HepG2 (cell line): ENCODE measurements around the gene FNDC4. TPM values are rescaled to one million over a fixed set of nuclear protein-coding genes. Genes with fewer than 3 reads are reported as not detected.

ENCODE experiments used
- ATAC-seq: fragments of 200-7000 bp; cut with Tn5 transposase; 3 replicates; pipeline ENCODE4 v1.9.1; 2020; ENCODE audit warnings: mild to moderate bottlenecking, moderate library complexity
- BruUV-seq: library from RNA; stranded (reverse); fragments of 400-500 nt; replicated peaks from 2 replicates; lab custom pipeline; 2021; lab: Mats Ljungman, UMichigan
- CTCF ChIA-PET: fragments of 300-600 bp; formaldehyde crosslinking; extraction: SDS; loops from one replicate; lab custom pipeline; 2021; ENCODE audit warnings: low total read pairs, inconsistent platforms, low intra/inter-chr PET ratio; lab: Yijun Ruan, JAX
- POLR2A ChIA-PET: fragments of 350-600 bp; sonication (Branson Sonifier 250); formaldehyde crosslinking; loops from one replicate; lab custom pipeline; 2020; ENCODE audit warnings: antibody characterized with exemption, inconsistent platforms; lab: Yijun Ruan, JAX
- DNase-seq: peaks from one replicate; pipeline ENCODE4 v3.0.0-alpha.2; 2015; ENCODE audit warnings: low spot score
- FAIRE-seq: peaks from 3 replicates; lab custom pipeline; 2011; peaks lifted over from hg19 to GRCh38; lab: Jason Lieb, UNC
- H2AFZ ChIP-seq: one replicate; pipeline ENCODE4 v1.6.1; 2011; ENCODE audit warnings: low read length, inconsistent platforms
- H3K27ac ChIP-seq: fragments of 300-600 bp; 3 replicates; pipeline ENCODE4 v1.8.0; 2011; ENCODE audit warnings: mixed run types, mild to moderate bottlenecking, mixed read lengths, low read length, inconsistent platforms; ENCODE audit not compliant: insufficient read depth; ENCODE audit errors: extremely low read length
- H3K27me3 ChIP-seq, 2 experiments: fragments of 200-600 bp in 1 of 2; 2 replicates in 1 of 2; 3 replicates in 1 of 2; pipeline versions ENCODE4 v1.6.0 to v1.8.0; 2011; ENCODE audit warnings: low read length in 2 of 2, mild to moderate bottlenecking in 2 of 2, moderate library complexity in 2 of 2, inconsistent platforms in 1 of 2; ENCODE audit not compliant: insufficient read depth in 2 of 2, control insufficient read depth in 1 of 2
- H3K36me3 ChIP-seq, 2 experiments: fragments of 200-600 bp in 1 of 2; replicated peaks in 1 of 2; 2 replicates in 1 of 2; 3 replicates in 1 of 2; pipeline versions ENCODE4 v1.5.1 to v1.8.0; 2011; ENCODE audit warnings: low read length in 2 of 2, inconsistent platforms in 1 of 2; ENCODE audit not compliant: insufficient read depth in 2 of 2, control insufficient read depth in 1 of 2
- H3K4me1 ChIP-seq: 2 replicates; pipeline ENCODE4 v1.5.1; 2012; ENCODE audit warnings: low read length, inconsistent platforms; ENCODE audit not compliant: insufficient read depth
- H3K4me2 ChIP-seq: 2 replicates; pipeline ENCODE4 v1.6.0; 2011; ENCODE audit warnings: low read depth, low read length, inconsistent platforms
- H3K4me3 ChIP-seq, 3 experiments: fragments of 200-600 bp in 1 of 3; sonication (generic), shearing (Covaris generic) in 1 of 3; replicated peaks in 1 of 3; 2 replicates each; pipeline ENCODE4 v1.5.1; 2011 to 2016; ENCODE audit warnings: low read length in 3 of 3, inconsistent platforms in 2 of 3, low read depth in 2 of 3, mild to moderate bottlenecking in 2 of 3, control low read depth in 1 of 3, mixed read lengths in 1 of 3; ENCODE audit not compliant: insufficient read depth in 1 of 3
- H3K79me2 ChIP-seq: one replicate; pipeline ENCODE4 v1.6.1; 2011; ENCODE audit warnings: low read length, inconsistent platforms; ENCODE audit not compliant: insufficient read depth
- H3K9ac ChIP-seq: 2 replicates; pipeline ENCODE4 v1.6.0; 2011; ENCODE audit warnings: mild to moderate bottlenecking, low read depth, low read length, inconsistent platforms; ENCODE audit not compliant: insufficient read depth
- H3K9me3 ChIP-seq: 2 replicates; pipeline ENCODE4 v1.5.1; 2012; ENCODE audit warnings: mild to moderate bottlenecking, low read length
- H4K20me1 ChIP-seq: 2 replicates; pipeline ENCODE4 v1.6.0; 2011; ENCODE audit warnings: inconsistent platforms, mild to moderate bottlenecking, low read length, moderate library complexity; ENCODE audit not compliant: insufficient read depth
- CREM ChIP-seq, 2 experiments: sonication (generic) in 1 of 2; formaldehyde crosslinking in 1 of 2; IDR thresholded peaks; 2 replicates each; pipeline versions ENCODE4 v1.4.0 to v1.6.1; 2016 to 2020; ENCODE audit warnings: antibody characterized with exemption in 1 of 2, mild to moderate bottlenecking in 1 of 2, missing genetic modification reagents in 1 of 2
- EP300 ChIP-seq, 3 experiments: sonication (generic) in 1 of 3; formaldehyde crosslinking in 1 of 3; IDR thresholded peaks; 2 replicates each; pipeline versions ENCODE4 v1.5.1 to v1.6.1; 2011 to 2020; ENCODE audit warnings: low read depth in 2 of 3, low read length in 2 of 3, borderline replicate concordance in 1 of 3, improper control_type of control experiment in 1 of 3, mild to moderate bottlenecking in 1 of 3, missing genetic modification reagents in 1 of 3, moderate library complexity in 1 of 3
- FOXC1 ChIP-seq: sonication (generic); formaldehyde crosslinking; IDR thresholded peaks from 2 replicates; pipeline ENCODE4 v1.8.0; 2022; ENCODE audit warnings: mild to moderate bottlenecking, missing genetic modification reagents, borderline replicate concordance
- KLF11 ChIP-seq: IDR thresholded peaks from 2 replicates; pipeline ENCODE4 v1.6.1; 2016; ENCODE audit warnings: missing compliant biosample characterization
- NFE2 ChIP-seq: sonication (generic); formaldehyde crosslinking; IDR thresholded peaks from 2 replicates; pipeline ENCODE4 v1.4.0; 2020; ENCODE audit warnings: missing genetic modification reagents
- REXO4 ChIP-seq: sonication (generic); formaldehyde crosslinking; IDR thresholded peaks from 2 replicates; pipeline ENCODE4 v1.8.0; 2022; ENCODE audit warnings: missing genetic modification reagents, mild to moderate bottlenecking, borderline replicate concordance
- SMC3 ChIP-seq: IDR thresholded peaks from 2 replicates; pipeline ENCODE4 v1.6.1; 2011; ENCODE audit warnings: low read length, improper control_type of control experiment
- STAG1 ChIP-seq: sonication (generic); formaldehyde crosslinking; IDR thresholded peaks from 2 replicates; pipeline ENCODE4 v1.4.0; 2020; ENCODE audit warnings: missing genetic modification reagents
- ZNF292 ChIP-seq: sonication (generic); formaldehyde crosslinking; IDR thresholded peaks from 2 replicates; pipeline ENCODE4 v1.8.1; 2022; ENCODE audit warnings: mild to moderate bottlenecking, low read depth, missing genetic modification reagents, borderline replicate concordance
- ZNF460 ChIP-seq: sonication (generic); formaldehyde crosslinking; IDR thresholded peaks from 2 replicates; pipeline ENCODE4 v1.5.1; 2020; ENCODE audit warnings: missing genetic modification reagents, mild to moderate bottlenecking, borderline replicate concordance
- ZNF547 ChIP-seq: sonication (generic); formaldehyde crosslinking; IDR thresholded peaks from 2 replicates; pipeline ENCODE4 v1.5.1; 2020; ENCODE audit warnings: mild to moderate bottlenecking, missing genetic modification reagents
- ZNF644 ChIP-seq: IDR thresholded peaks from 2 replicates; pipeline ENCODE4 v1.6.1; 2016; ENCODE audit warnings: low read depth
- ZNF674 ChIP-seq: sonication (generic); formaldehyde crosslinking; IDR thresholded peaks from 2 replicates; pipeline ENCODE4 v1.5.0; 2020; ENCODE audit warnings: low read depth, mild to moderate bottlenecking, missing genetic modification reagents
- ZNF777 ChIP-seq: sonication (generic); formaldehyde crosslinking; IDR thresholded peaks from 2 replicates; pipeline ENCODE4 v1.4.0; 2020; ENCODE audit warnings: missing genetic modification reagents
- ZSCAN31 ChIP-seq: sonication (generic); formaldehyde crosslinking; IDR thresholded peaks from 2 replicates; pipeline ENCODE4 v1.5.0; 2020; ENCODE audit warnings: low read depth, mild to moderate bottlenecking, missing genetic modification reagents
- WGBS: methylation state at CpG from one replicate; pipeline ENCODE4 v1.1.6; 2017; ENCODE audit warnings: low lambda C conversion rate; 5-methylcytosine and 5-hydroxymethylcytosine counted together
- in situ Hi-C: cut with HindIII; loops from 2 replicates; pipeline ENCODE4 v1.10.0; 2017; ENCODE audit warnings: low pct_unique_long_range_greater_than_20kb; ENCODE audit not compliant: extremely low pct_ligation_motif_present
- intact Hi-C: fragments of 100-400 bp; cut with micrococcal nuclease; formaldehyde crosslinking; loops from one replicate; pipeline ENCODE4 v1.10.0; 2022; ENCODE audit not compliant: unreplicated experiment
- polyA plus RNA-seq, 8 experiments: library from polyadenylated mRNA; depleted of rRNA in 3 of 8; stranded (reverse) in 7 of 8; unstranded in 1 of 8; fragments of >200 nt; fragmentation: Illumina TruSeq in 4 of 8; extraction: Trizol in 4 of 8; gene quantifications; 2 replicates each; pipeline versions ENCODE4 v1.2.1 to v1.2.3, GENCODE V29; 2011 to 2016; ENCODE audit warnings: low read depth in 4 of 8, missing spikeins in 1 of 8, mixed read lengths in 1 of 8; ENCODE audit not compliant: insufficient read depth in 1 of 8
- total RNA-seq, 5 experiments: library from RNA; depleted of rRNA; stranded (reverse); fragments of >200 nt; fragmentation: Illumina TruSeq; extraction: Trizol; gene quantifications; 2 replicates each; pipeline ENCODE4 v1.2.3, GENCODE V29; 2016; ENCODE audit warnings: low read depth in 1 of 5
- TF ChIP-seq, protein P1 (sequence below): sonication (generic); formaldehyde crosslinking; IDR thresholded peaks from 2 replicates; pipeline ENCODE4 v1.5.0; 2020; ENCODE audit warnings: mild to moderate bottlenecking, missing genetic modification reagents, moderate library complexity
- TF ChIP-seq, protein P2 (sequence below): sonication (generic); formaldehyde crosslinking; IDR thresholded peaks from 2 replicates; pipeline ENCODE4 v1.5.1; 2020; ENCODE audit warnings: missing genetic modification reagents, mild to moderate bottlenecking, borderline replicate concordance
- TF ChIP-seq, protein P3 (sequence below): sonication (generic); formaldehyde crosslinking; IDR thresholded peaks from 2 replicates; pipeline ENCODE4 v1.5.0; 2020; ENCODE audit warnings: missing genetic modification reagents
- TF ChIP-seq, protein P4 (sequence below): IDR thresholded peaks from 2 replicates; pipeline ENCODE4 v1.6.1; 2012; ENCODE audit warnings: low read depth, low read length, improper control_type of control experiment

Gene FNDC4
- total and polyA plus RNA-seq, 2 of the 13 experiments (the other 11 are each of a cell fraction or from before 2014, with no cell fraction given) = 9.0 to 17.4 TPM

DNA sequence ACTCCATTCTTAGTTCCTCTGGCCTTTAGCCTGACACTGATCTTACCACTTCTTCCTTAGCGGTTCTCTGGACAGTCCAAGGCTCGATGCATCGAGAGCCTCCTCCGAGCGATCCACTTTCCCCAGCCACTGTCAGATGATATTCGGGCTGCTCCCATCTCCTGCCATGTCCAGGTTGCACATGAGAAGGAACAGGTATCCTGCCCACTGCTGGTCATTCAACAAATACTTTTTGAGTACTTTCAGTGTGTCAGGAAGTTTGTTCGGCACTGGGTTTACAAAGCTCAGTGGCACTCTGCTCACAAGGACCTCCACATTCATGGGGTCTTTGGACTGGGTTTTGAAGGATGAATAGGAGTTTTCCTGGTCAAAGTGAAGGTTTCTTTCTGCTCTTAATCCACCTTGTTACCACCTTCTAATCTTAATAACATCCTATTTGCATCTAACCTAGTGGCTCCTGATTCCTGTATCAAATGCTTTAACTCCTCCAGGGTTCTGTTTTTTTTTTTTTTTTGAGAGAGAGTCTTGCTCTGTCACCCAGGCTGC is 27.5 kb upstream of the FNDC4 start:
- in situ Hi-C loops = no loop called here
- Histone ChIP-seq H3K9ac (no peak overlapping the region), H3K27me3 (no peaks in the 10 kb centered on the region), H3K9me3 (no peaks in the 10 kb centered on the region), H4K20me1 (no peaks in the 10 kb centered on the region), H3K79me2 (no peaks in the 10 kb centered on the region), H2AFZ (no peak overlapping the region), H3K4me2 (no peak overlapping the region), H3K27ac (no peak overlapping the region), H3K4me1 (peaks cover 27% of the 10 kb centered on the region), H3K4me3 (no peak overlapping the region), H3K36me3 (no peaks in the 10 kb centered on the region)
- BruUV-seq = no TSS peak
- ATAC-seq (peak; percentile 36), FAIRE-seq (no peak), DNase-seq (peak; percentile 39)
- intact Hi-C loops = loop anchor here (1.0 kb wide), 1 partner anchor 114 kb away; no protein-coding TSS in a partner anchor
- POLR2A ChIA-PET = no interaction called here
- 96% methylated on average over 7 of the region's 7 CpGs for WGBS
- CTCF ChIA-PET = no interaction called here
- TF ChIP-seq STAG1 (CRISPR knock-in tag) (peak; percentile 50), EP300 (IDR thresholded peaks at IDR 0.05; ENCODE audit: low read depth in 2 of 2, low read length in 2 of 2) (no peak), EP300 (CRISPR knock-in tag; IDR thresholded peaks at IDR 0.05; ENCODE audit: borderline replicate concordance) (no peak), ZNF292 (CRISPR knock-in tag) (no peak), NFE2 (no peak), REXO4 (CRISPR knock-in tag) (no peak), ZNF547 (CRISPR knock-in tag) (0 out of 2 replicates have a peak, but pooled peaks have one; percentile 23), ZNF644 (no peak), ZNF674 (no peak), ZNF777 (CRISPR knock-in tag) (no peak), CREM (IDR thresholded peaks at IDR 0.05) (no peak), CREM (CRISPR knock-in tag; IDR thresholded peaks at IDR 0.05) (no peak), FOXC1 (no peak), ZSCAN31 (CRISPR knock-in tag) (no peak), KLF11 (CRISPR knock-in tag) (no peak), SMC3 (peak; percentile 17; the same call in 1 of the 2 replicates), ZNF460 (CRISPR knock-in tag) (no peak)
- TF ChIP-seq, protein P1, sequence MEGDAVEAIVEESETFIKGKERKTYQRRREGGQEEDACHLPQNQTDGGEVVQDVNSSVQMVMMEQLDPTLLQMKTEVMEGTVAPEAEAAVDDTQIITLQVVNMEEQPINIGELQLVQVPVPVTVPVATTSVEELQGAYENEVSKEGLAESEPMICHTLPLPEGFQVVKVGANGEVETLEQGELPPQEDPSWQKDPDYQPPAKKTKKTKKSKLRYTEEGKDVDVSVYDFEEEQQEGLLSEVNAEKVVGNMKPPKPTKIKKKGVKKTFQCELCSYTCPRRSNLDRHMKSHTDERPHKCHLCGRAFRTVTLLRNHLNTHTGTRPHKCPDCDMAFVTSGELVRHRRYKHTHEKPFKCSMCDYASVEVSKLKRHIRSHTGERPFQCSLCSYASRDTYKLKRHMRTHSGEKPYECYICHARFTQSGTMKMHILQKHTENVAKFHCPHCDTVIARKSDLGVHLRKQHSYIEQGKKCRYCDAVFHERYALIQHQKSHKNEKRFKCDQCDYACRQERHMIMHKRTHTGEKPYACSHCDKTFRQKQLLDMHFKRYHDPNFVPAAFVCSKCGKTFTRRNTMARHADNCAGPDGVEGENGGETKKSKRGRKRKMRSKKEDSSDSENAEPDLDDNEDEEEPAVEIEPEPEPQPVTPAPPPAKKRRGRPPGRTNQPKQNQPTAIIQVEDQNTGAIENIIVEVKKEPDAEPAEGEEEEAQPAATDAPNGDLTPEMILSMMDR (CRISPR knock-in tag) = peak; percentile 45
- TF ChIP-seq, protein P2, sequence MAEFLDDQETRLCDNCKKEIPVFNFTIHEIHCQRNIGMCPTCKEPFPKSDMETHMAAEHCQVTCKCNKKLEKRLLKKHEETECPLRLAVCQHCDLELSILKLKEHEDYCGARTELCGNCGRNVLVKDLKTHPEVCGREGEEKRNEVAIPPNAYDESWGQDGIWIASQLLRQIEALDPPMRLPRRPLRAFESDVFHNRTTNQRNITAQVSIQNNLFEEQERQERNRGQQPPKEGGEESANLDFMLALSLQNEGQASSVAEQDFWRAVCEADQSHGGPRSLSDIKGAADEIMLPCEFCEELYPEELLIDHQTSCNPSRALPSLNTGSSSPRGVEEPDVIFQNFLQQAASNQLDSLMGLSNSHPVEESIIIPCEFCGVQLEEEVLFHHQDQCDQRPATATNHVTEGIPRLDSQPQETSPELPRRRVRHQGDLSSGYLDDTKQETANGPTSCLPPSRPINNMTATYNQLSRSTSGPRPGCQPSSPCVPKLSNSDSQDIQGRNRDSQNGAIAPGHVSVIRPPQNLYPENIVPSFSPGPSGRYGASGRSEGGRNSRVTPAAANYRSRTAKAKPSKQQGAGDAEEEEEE (CRISPR knock-in tag) = no peak
- TF ChIP-seq, protein P3, sequence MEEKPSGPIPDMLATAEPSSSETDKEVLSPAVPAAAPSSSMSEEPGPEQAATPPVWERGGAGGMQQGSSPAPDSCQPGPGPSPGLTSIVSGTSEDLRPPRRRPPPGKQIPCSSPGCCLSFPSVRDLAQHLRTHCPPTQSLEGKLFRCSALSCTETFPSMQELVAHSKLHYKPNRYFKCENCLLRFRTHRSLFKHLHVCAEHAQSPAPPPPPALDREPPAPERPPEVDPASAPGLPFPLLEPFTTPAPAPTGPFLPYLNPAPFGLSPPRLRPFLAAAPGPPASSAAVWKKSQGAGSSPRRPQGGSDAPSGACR (CRISPR knock-in tag) = no peak
- TF ChIP-seq, protein P4, sequence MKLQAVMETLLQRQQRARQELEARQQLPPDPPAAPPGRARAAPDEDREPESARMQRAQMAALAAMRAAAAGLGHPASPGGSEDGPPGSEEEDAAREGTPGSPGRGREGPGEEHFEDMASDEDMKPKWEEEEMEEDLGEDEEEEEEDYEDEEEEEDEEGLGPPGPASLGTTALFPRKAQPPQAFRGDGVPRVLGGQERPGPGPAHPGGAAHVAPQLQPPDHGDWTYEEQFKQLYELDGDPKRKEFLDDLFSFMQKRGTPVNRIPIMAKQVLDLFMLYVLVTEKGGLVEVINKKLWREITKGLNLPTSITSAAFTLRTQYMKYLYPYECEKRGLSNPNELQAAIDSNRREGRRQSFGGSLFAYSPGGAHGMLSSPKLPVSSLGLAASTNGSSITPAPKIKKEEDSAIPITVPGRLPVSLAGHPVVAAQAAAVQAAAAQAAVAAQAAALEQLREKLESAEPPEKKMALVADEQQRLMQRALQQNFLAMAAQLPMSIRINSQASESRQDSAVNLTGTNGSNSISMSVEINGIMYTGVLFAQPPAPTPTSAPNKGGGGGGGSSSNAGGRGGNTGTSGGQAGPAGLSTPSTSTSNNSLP = no peak
